HCT116 (cell line): ENCODE measurements around the gene GNAS. TPM values are rescaled to one million over a fixed set of nuclear protein-coding genes. Genes with fewer than 3 reads are reported as not detected.

Experiments used
- ATAC-seq: fragments of 200-7000 bp; cut with Tn5 transposase; 2 replicates; pipeline ENCODE4 v1.9.1; 2020; ENCODE audit warnings: mild to moderate bottlenecking, moderate library complexity
- BruUV-seq: library from RNA; stranded (reverse); fragments of 400-500 nt; replicated peaks from 2 replicates; lab custom pipeline; 2021; lab: Mats Ljungman, UMichigan
- CTCF ChIA-PET: fragments of 300-600 bp; sonication (Branson Sonifier 250); formaldehyde crosslinking; loops from one replicate; lab custom pipeline; 2021; ENCODE audit warnings: antibody characterized with exemption; lab: Charles Lee
- POLR2A ChIA-PET: fragments of 300-600, 350-600 bp; sonication (Branson Sonifier 250); formaldehyde crosslinking; loops from one replicate; lab custom pipeline; 2021; ENCODE audit warnings: antibody characterized with exemption; lab: Charles Lee
- RAD21 ChIA-PET, 2 experiments: fragments of 300-600 bp; sonication (Branson Sonifier 250); formaldehyde crosslinking; loops; one replicate each; lab custom pipeline; 2023; ENCODE audit warnings: low total read pairs in 2 of 2; ENCODE audit not compliant: uncharacterized antibody in 2 of 2, unreplicated experiment in 2 of 2, low non-redundant PET in 1 of 2; lab: Charles Lee
- DNase-seq: peaks from one replicate; pipeline ENCODE4 v3.0.0-alpha.2; 2010; ENCODE audit warnings: low read depth, low spot score
- H2AFZ ChIP-seq: fragments of 200-600 bp; shearing (Covaris generic), sonication (generic); 2 replicates; pipeline ENCODE4 v1.6.1; 2017; ENCODE audit warnings: low read depth, mixed run types, mixed read lengths, antibody characterized with exemption, low read length; ENCODE audit not compliant: poor library complexity, severe bottlenecking
- H3K27ac ChIP-seq: 2 replicates; pipeline ENCODE4 v1.5.1; 2012; ENCODE audit warnings: low read depth, low read length
- H3K27me3 ChIP-seq: fragments of 200-600 bp; sonication (generic); 2 replicates; pipeline ENCODE4 v1.6.1; 2016; ENCODE audit warnings: mixed run types, low read length, mixed read lengths; ENCODE audit not compliant: insufficient read depth
- H3K36me3 ChIP-seq, 2 experiments: fragments of 200-500 bp in 1 of 2; fragments of 200-600 bp in 1 of 2; sonication (Bioruptor generic) in 1 of 2; sonication (generic) in 1 of 2; 2 replicates each; pipeline versions ENCODE4 v1.5.1 to v1.6.1; 2014 to 2016; ENCODE audit warnings: low read length in 2 of 2, inconsistent platforms in 1 of 2, mixed read lengths in 1 of 2, mixed run types in 1 of 2; ENCODE audit not compliant: insufficient read depth in 2 of 2, control insufficient read depth in 1 of 2
- H3K4me1 ChIP-seq, 2 experiments: fragments of 200-600 bp in 1 of 2; sonication (generic) in 1 of 2; 2 replicates each; pipeline versions ENCODE4 v1.5.1 to v1.6.1; 2012 to 2017; ENCODE audit warnings: low read length in 2 of 2, inconsistent platforms in 1 of 2, mild to moderate bottlenecking in 1 of 2, mixed read lengths in 1 of 2, mixed run types in 1 of 2, moderate library complexity in 1 of 2; ENCODE audit not compliant: insufficient read depth in 2 of 2, control insufficient read depth in 1 of 2
- H3K4me2 ChIP-seq: fragments of 200-600 bp; sonication (generic); 2 replicates; pipeline ENCODE4 v1.6.1; 2017; ENCODE audit warnings: mixed run types, low read length, mixed read lengths
- H3K4me3 ChIP-seq, 2 experiments: fragments of 200-600 bp in 1 of 2; sonication (generic) in 1 of 2; replicated peaks in 1 of 2; 2 replicates each; pipeline ENCODE4 v1.5.1; 2011 to 2016; ENCODE audit warnings: low read length in 2 of 2, control low read depth in 1 of 2, low read depth in 1 of 2, mild to moderate bottlenecking in 1 of 2, mixed read lengths in 1 of 2, mixed run types in 1 of 2
- H3K79me2 ChIP-seq: fragments of 200-600 bp; sonication (generic); 2 replicates; pipeline ENCODE4 v1.6.1; 2017; ENCODE audit warnings: mild to moderate bottlenecking, mixed run types, low read length, moderate library complexity, mixed read lengths; ENCODE audit not compliant: insufficient read depth
- H3K9ac ChIP-seq: fragments of 200-600 bp; sonication (generic); 2 replicates; pipeline ENCODE4 v1.6.1; 2016; ENCODE audit warnings: low read length, mixed read lengths
- H3K9me2 ChIP-seq: fragments of 200-600 bp; sonication (generic), shearing (Covaris generic); 2 replicates; pipeline ENCODE4 v1.6.1; 2017; ENCODE audit warnings: mixed run types, mild to moderate bottlenecking, moderate library complexity; ENCODE audit not compliant: insufficient read depth
- H3K9me3 ChIP-seq, 2 experiments: fragments of 200-500 bp in 1 of 2; fragments of 200-600 bp in 1 of 2; sonication (Bioruptor generic) in 1 of 2; sonication (generic) in 1 of 2; 2 replicates each; pipeline ENCODE4 v1.6.1; 2014 to 2017; ENCODE audit warnings: low read length in 2 of 2, mixed read lengths in 2 of 2, inconsistent platforms in 1 of 2, low read depth in 1 of 2, mild to moderate bottlenecking in 1 of 2, mixed run types in 1 of 2, moderate library complexity in 1 of 2; ENCODE audit not compliant: control insufficient read depth in 1 of 2, insufficient read depth in 1 of 2
- H4K20me1 ChIP-seq: fragments of 200-600 bp; sonication (generic), shearing (Covaris generic); 2 replicates; pipeline ENCODE4 v1.6.1; 2017; ENCODE audit warnings: mixed run types, mild to moderate bottlenecking, moderate library complexity; ENCODE audit not compliant: insufficient read depth
- CEBPB ChIP-seq: IDR thresholded peaks from 2 replicates; pipeline ENCODE4 v1.6.1; 2012; ENCODE audit warnings: low read depth
- EGR1 ChIP-seq: IDR thresholded peaks from 2 replicates; pipeline ENCODE4 v1.6.1; 2012; ENCODE audit warnings: low read depth
- ELF1 ChIP-seq: IDR thresholded peaks from 2 replicates; pipeline ENCODE4 v1.6.1; 2012; ENCODE audit warnings: low read depth, borderline replicate concordance
- EZH2 ChIP-seq: fragments of 200-600 bp; sonication (generic); IDR thresholded peaks from 2 replicates; pipeline ENCODE4 v1.6.1; 2017; ENCODE audit warnings: antibody characterized with exemption, mixed run types
- FOSL1 ChIP-seq: IDR thresholded peaks from 2 replicates; pipeline ENCODE4 v1.6.1; 2012; ENCODE audit warnings: low read depth
- JUND ChIP-seq: IDR thresholded peaks from 2 replicates; pipeline ENCODE4 v1.6.1; 2012
- POLR2AphosphoS5 ChIP-seq: IDR thresholded peaks from 2 replicates; pipeline ENCODE4 v1.6.1; 2011; ENCODE audit warnings: mild to moderate bottlenecking, low read depth, low read length, moderate library complexity
- RAD21 ChIP-seq: IDR thresholded peaks from 2 replicates; pipeline ENCODE4 v1.6.1; 2012; ENCODE audit warnings: low read depth, mild to moderate bottlenecking
- SIN3A ChIP-seq: IDR thresholded peaks from 2 replicates; pipeline ENCODE4 v1.6.1; 2012; ENCODE audit warnings: low read depth
- SRF ChIP-seq: IDR thresholded peaks from 2 replicates; pipeline ENCODE4 v1.6.1; 2012; ENCODE audit warnings: low read depth
- TCF7L2 ChIP-seq: IDR thresholded peaks from 2 replicates; pipeline ENCODE4 v1.7.0; 2011; ENCODE audit warnings: borderline replicate concordance, inconsistent platforms; ENCODE audit not compliant: insufficient read depth, insufficient read length; ENCODE audit errors: extremely low read depth
- YY1 ChIP-seq: IDR thresholded peaks from 2 replicates; pipeline ENCODE4 v1.6.1; 2011; ENCODE audit warnings: low read length, low read depth, moderate library complexity, mild to moderate bottlenecking; ENCODE audit not compliant: insufficient replicate concordance; ENCODE audit errors: extremely low read depth
- intact Hi-C: fragments of 100-400 bp; cut with micrococcal nuclease; formaldehyde crosslinking; loops from 2 replicates; pipeline ENCODE4 v1.10.0; 2022
- total RNA-seq: library from RNA; stranded (reverse); gene quantifications from one replicate; pipeline ENCODE4 v1.2.1, GENCODE V29; 2021; ENCODE audit not compliant: unreplicated experiment
- TF ChIP-seq, protein P1 (sequence below): IDR thresholded peaks from 2 replicates; pipeline ENCODE4 v1.6.1; 2012; ENCODE audit warnings: low read depth
- TF ChIP-seq, protein P2 (sequence below), 3 experiments: fragments of 200-600 bp in 1 of 3; sonication (generic) in 1 of 3; IDR thresholded peaks in 2 of 3; conservative IDR thresholded peaks in 1 of 3; 2 replicates each; pipeline ENCODE4 v1.5.1; 2012 to 2017; ENCODE audit warnings: low read depth in 2 of 3, low read length in 2 of 3, antibody characterized with exemption in 1 of 3, borderline replicate concordance in 1 of 3, control low read depth in 1 of 3, mild to moderate bottlenecking in 1 of 3, mixed read lengths in 1 of 3, mixed run types in 1 of 3, moderate library complexity in 1 of 3; ENCODE audit not compliant: insufficient read depth in 1 of 3
- TF ChIP-seq, protein P3 (sequence below): IDR thresholded peaks from 2 replicates; pipeline ENCODE4 v1.6.1; 2011; ENCODE audit warnings: mild to moderate bottlenecking, low read length, moderate library complexity; ENCODE audit not compliant: insufficient replicate concordance; ENCODE audit errors: extremely low read depth

GNAS gene
- total RNA-seq, 1 experiment from 2014 or later: 699 TPM

- Histone ChIP-seq H3K36me3 (peaks cover 43 to 44% of the 10 kb centered on the region in 2 experiments; a peak in 3 of 4 replicates), H3K4me1 (peaks cover 0 to 4% of the 10 kb centered on the region in 2 experiments; a peak in 1 of 4 replicates), H3K27me3 (no peaks in the 10 kb centered on the region), H3K79me2 (peaks cover 99% of the 10 kb centered on the region), H3K9ac (no peak overlapping the region), H3K9me3 (no peaks in the 10 kb centered on the region), H4K20me1 (peaks cover 21% of the 10 kb centered on the region; the same call in 1 of the 2 replicates), H2AFZ (no peak overlapping the region), H3K9me2 (no peaks in the 10 kb centered on the region), H3K4me3 (no peak overlapping the region), H3K27ac (no peak overlapping the region), H3K4me2 (no peak overlapping the region)
- intact Hi-C loops: loop anchor here (10.0 kb wide), 1 partner anchor 135 kb away; the partner anchor contains the start of gene ATP5F1E
- ATAC-seq (no peak), DNase-seq (no peak)
- no TSS peak for BruUV-seq
- ChIA-PET RAD21 (no interaction called here), POLR2A (no interaction called here), CTCF (no interaction called here)
- TF ChIP-seq EGR1 (no peak), JUND (no peak), FOSL1 (no peak), RAD21 (no peak), TCF7L2 (no peak), SRF (no peak), SIN3A (no peak), EZH2 (no peak), ELF1 (no peak), POLR2AphosphoS5 (no peak), YY1 (no peak), CEBPB (no peak)
- TF ChIP-seq, protein P1, sequence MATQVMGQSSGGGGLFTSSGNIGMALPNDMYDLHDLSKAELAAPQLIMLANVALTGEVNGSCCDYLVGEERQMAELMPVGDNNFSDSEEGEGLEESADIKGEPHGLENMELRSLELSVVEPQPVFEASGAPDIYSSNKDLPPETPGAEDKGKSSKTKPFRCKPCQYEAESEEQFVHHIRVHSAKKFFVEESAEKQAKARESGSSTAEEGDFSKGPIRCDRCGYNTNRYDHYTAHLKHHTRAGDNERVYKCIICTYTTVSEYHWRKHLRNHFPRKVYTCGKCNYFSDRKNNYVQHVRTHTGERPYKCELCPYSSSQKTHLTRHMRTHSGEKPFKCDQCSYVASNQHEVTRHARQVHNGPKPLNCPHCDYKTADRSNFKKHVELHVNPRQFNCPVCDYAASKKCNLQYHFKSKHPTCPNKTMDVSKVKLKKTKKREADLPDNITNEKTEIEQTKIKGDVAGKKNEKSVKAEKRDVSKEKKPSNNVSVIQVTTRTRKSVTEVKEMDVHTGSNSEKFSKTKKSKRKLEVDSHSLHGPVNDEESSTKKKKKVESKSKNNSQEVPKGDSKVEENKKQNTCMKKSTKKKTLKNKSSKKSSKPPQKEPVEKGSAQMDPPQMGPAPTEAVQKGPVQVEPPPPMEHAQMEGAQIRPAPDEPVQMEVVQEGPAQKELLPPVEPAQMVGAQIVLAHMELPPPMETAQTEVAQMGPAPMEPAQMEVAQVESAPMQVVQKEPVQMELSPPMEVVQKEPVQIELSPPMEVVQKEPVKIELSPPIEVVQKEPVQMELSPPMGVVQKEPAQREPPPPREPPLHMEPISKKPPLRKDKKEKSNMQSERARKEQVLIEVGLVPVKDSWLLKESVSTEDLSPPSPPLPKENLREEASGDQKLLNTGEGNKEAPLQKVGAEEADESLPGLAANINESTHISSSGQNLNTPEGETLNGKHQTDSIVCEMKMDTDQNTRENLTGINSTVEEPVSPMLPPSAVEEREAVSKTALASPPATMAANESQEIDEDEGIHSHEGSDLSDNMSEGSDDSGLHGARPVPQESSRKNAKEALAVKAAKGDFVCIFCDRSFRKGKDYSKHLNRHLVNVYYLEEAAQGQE: no peak
- TF ChIP-seq, protein P2, sequence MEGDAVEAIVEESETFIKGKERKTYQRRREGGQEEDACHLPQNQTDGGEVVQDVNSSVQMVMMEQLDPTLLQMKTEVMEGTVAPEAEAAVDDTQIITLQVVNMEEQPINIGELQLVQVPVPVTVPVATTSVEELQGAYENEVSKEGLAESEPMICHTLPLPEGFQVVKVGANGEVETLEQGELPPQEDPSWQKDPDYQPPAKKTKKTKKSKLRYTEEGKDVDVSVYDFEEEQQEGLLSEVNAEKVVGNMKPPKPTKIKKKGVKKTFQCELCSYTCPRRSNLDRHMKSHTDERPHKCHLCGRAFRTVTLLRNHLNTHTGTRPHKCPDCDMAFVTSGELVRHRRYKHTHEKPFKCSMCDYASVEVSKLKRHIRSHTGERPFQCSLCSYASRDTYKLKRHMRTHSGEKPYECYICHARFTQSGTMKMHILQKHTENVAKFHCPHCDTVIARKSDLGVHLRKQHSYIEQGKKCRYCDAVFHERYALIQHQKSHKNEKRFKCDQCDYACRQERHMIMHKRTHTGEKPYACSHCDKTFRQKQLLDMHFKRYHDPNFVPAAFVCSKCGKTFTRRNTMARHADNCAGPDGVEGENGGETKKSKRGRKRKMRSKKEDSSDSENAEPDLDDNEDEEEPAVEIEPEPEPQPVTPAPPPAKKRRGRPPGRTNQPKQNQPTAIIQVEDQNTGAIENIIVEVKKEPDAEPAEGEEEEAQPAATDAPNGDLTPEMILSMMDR (IDR thresholded peaks at IDR 0.05 in 2 of 3, conservative IDR thresholded peaks at IDR 0.05 in 1 of 3; ENCODE audit: borderline replicate concordance in 1 of 3, insufficient read depth in 1 of 3, low read depth in 2 of 3, low read length in 2 of 3): no peak
- TF ChIP-seq, protein P3, sequence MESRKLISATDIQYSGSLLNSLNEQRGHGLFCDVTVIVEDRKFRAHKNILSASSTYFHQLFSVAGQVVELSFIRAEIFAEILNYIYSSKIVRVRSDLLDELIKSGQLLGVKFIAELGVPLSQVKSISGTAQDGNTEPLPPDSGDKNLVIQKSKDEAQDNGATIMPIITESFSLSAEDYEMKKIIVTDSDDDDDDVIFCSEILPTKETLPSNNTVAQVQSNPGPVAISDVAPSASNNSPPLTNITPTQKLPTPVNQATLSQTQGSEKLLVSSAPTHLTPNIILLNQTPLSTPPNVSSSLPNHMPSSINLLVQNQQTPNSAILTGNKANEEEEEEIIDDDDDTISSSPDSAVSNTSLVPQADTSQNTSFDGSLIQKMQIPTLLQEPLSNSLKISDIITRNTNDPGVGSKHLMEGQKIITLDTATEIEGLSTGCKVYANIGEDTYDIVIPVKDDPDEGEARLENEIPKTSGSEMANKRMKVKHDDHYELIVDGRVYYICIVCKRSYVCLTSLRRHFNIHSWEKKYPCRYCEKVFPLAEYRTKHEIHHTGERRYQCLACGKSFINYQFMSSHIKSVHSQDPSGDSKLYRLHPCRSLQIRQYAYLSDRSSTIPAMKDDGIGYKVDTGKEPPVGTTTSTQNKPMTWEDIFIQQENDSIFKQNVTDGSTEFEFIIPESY: no peak
Measured at GRCh38 chr20:58899512-58899911, 47.0 kb downstream of the GNAS start.
